Activated naive CD8-positive, alpha-beta T cell treated with anti-CD3 and anti-CD28 coated beads, Interleukin-2, amount 10 ng/mL, durations not matched to agents 7 days and 5 days (primary cell): Measurements from ENCODE around the gene PPM1L. TPM values are rescaled to one million over a fixed set of nuclear protein-coding genes. Genes with fewer than 3 reads are reported as not detected.
"Not testable (repeated sequence)": the region's sequence is repeated elsewhere in the genome, so short reads cannot be mapped to it uniquely, and the experiment has no call there.

Experiments used
- ATAC-seq: fragments of 150-1000 bp; cut with Tn5 transposase; one replicate; pipeline ENCODE4 v1.10.0; 2021; ENCODE audit warnings: low read depth, moderate library complexity
- POLR2A ChIA-PET: fragments of 350-600 bp; sonication (Branson Sonifier 250); formaldehyde crosslinking; loops from one replicate; lab custom pipeline; 2021; ENCODE audit warnings: antibody characterized with exemption; lab: Charles Lee
- DNase-seq: peaks from one replicate; pipeline ENCODE4 v3.0.0; 2021
- H3K27ac Mint-ChIP-seq: one replicate; pipeline ENCODE4 v1.8.0; 2022; ENCODE audit warnings: mild to moderate bottlenecking, mixed read lengths
- H3K27me3 Mint-ChIP-seq: one replicate; pipeline ENCODE4 v1.8.0; 2022; ENCODE audit warnings: mild to moderate bottlenecking, moderate library complexity, mixed read lengths
- H3K36me3 Mint-ChIP-seq: one replicate; pipeline ENCODE4 v1.8.0; 2021; ENCODE audit warnings: mild to moderate bottlenecking, mixed read lengths
- H3K4me1 Mint-ChIP-seq: one replicate; pipeline ENCODE4 v1.8.0; 2021; ENCODE audit warnings: mixed read lengths
- H3K4me3 Mint-ChIP-seq: one replicate; pipeline ENCODE4 v1.8.0; 2022; ENCODE audit warnings: mild to moderate bottlenecking, moderate library complexity, mixed read lengths
- H3K9me3 Mint-ChIP-seq: one replicate; pipeline ENCODE4 v1.8.0; 2021; ENCODE audit warnings: mixed read lengths
- total RNA-seq, 2 experiments: library from RNA; stranded (reverse); gene quantifications; one replicate each; pipeline ENCODE4 v1.2.3, GENCODE V29; 2021

The PPM1L gene
- total RNA-seq, 2 experiments from 2014 or later = 3.8 to 4.6 TPM

GRCh38 chr3:161016417-161017313 lies 260.6 kb downstream of the PPM1L start:
- H3K4me1 Mint-ChIP-seq = no peaks in the 10 kb centered on the region
- peaks cover 19% of the 10 kb centered on the region for H3K36me3 Mint-ChIP-seq
- POLR2A ChIA-PET = no interaction called here
- no peak overlapping the region for H3K4me3 Mint-ChIP-seq
- H3K9me3 Mint-ChIP-seq = peaks cover 16% of the 10 kb centered on the region
- H3K27ac Mint-ChIP-seq = no peak overlapping the region
- ATAC-seq = no peak
- no peak for DNase-seq
- H3K27me3 Mint-ChIP-seq = peaks cover 11% of the 10 kb centered on the region

- H3K27me3 Mint-ChIP-seq = peaks cover 11% of the 10 kb centered on the region
- H3K9me3 Mint-ChIP-seq = peaks cover 16% of the 10 kb centered on the region
- POLR2A ChIA-PET = no interaction called here
- H3K27ac Mint-ChIP-seq = no peak overlapping the region
- ATAC-seq (no peak), DNase-seq (no peak)
- H3K4me1 Mint-ChIP-seq = no peaks in the 10 kb centered on the region
- peaks cover 19% of the 10 kb centered on the region for H3K36me3 Mint-ChIP-seq
- H3K4me3 Mint-ChIP-seq = no peak overlapping the region
Observed at GRCh38 chr3:161017971-161018370, 261.9 kb downstream of the PPM1L start.

- H3K27ac Mint-ChIP-seq = no peak overlapping the region
- H3K27me3 Mint-ChIP-seq = peaks cover 11% of the 10 kb centered on the region
- peaks cover 18% of the 10 kb centered on the region for H3K9me3 Mint-ChIP-seq
- DNase-seq (no peak), ATAC-seq (no peak)
- POLR2A ChIA-PET = no interaction called here
- H3K4me1 Mint-ChIP-seq = no peaks in the 10 kb centered on the region
- peaks cover 18% of the 10 kb centered on the region for H3K36me3 Mint-ChIP-seq
- no peak overlapping the region for H3K4me3 Mint-ChIP-seq
Observed at GRCh38 chr3:161020256-161020655, 264.2 kb downstream of the PPM1L start.

- Mint-ChIP-seq H3K27ac (no peak overlapping the region), H3K27me3 (no peaks in the 10 kb centered on the region), H3K36me3 (peaks cover 22% of the 10 kb centered on the region), H3K4me3 (no peak overlapping the region), H3K9me3 (peaks cover 18% of the 10 kb centered on the region), H3K4me1 (no peaks in the 10 kb centered on the region)
- POLR2A ChIA-PET = no interaction called here
- no peak for DNase-seq
- ATAC-seq = no peak
Observed at GRCh38 chr3:161025911-161026310, 269.9 kb downstream of the PPM1L start.

GRCh38 chr3:161026612-161027510 lies 270.8 kb downstream of the PPM1L start:
- peaks cover 17% of the 10 kb centered on the region for H3K36me3 Mint-ChIP-seq
- ATAC-seq (no peak), DNase-seq (no peak)
- no peaks in the 10 kb centered on the region for H3K27me3 Mint-ChIP-seq
- no peak overlapping the region for H3K4me3 Mint-ChIP-seq
- peaks cover 15% of the 10 kb centered on the region for H3K9me3 Mint-ChIP-seq
- H3K27ac Mint-ChIP-seq = no peak overlapping the region
- no peaks in the 10 kb centered on the region for H3K4me1 Mint-ChIP-seq
- POLR2A ChIA-PET = no interaction called here

GRCh38 chr3:161028555-161029153 lies 272.6 kb downstream of the PPM1L start:
- no peak overlapping the region for H3K4me3 Mint-ChIP-seq
- H3K4me1 Mint-ChIP-seq = peaks cover 2% of the 10 kb centered on the region
- no peak overlapping the region for H3K27ac Mint-ChIP-seq
- peaks cover 15% of the 10 kb centered on the region for H3K9me3 Mint-ChIP-seq
- peaks cover 22% of the 10 kb centered on the region for H3K36me3 Mint-ChIP-seq
- DNase-seq (no peak), ATAC-seq (no peak)
- POLR2A ChIA-PET = no interaction called here
- H3K27me3 Mint-ChIP-seq = no peaks in the 10 kb centered on the region

GRCh38 chr3:161031134-161031533 lies 275.1 kb downstream of the PPM1L start:
- Mint-ChIP-seq H3K4me3 (no peak overlapping the region), H3K27ac (no peak overlapping the region), H3K9me3 (peaks cover 14% of the 10 kb centered on the region), H3K36me3 (peaks cover 39% of the 10 kb centered on the region), H3K4me1 (peaks cover 20% of the 10 kb centered on the region), H3K27me3 (no peaks in the 10 kb centered on the region)
- no peak for ATAC-seq
- POLR2A ChIA-PET = no interaction called here
- DNase-seq = no peak

GRCh38 chr3:161034913-161035550 lies 279.0 kb downstream of the PPM1L start:
- H3K27ac Mint-ChIP-seq = peak overlapping the region; percentile 87
- peaks cover 25% of the 10 kb centered on the region for H3K4me1 Mint-ChIP-seq
- H3K9me3 Mint-ChIP-seq = peaks cover 12% of the 10 kb centered on the region
- peak overlapping the region; percentile 65 for H3K4me3 Mint-ChIP-seq
- not testable (repeated sequence) for H3K27me3 Mint-ChIP-seq
- POLR2A ChIA-PET = interaction anchor here (0.7 to 1.6 kb wide), 5 partner anchors 16 to 316 kb away, joined by 3 to 5 read pairs (median 3); partner anchors contain the start of gene B3GALNT1
- peak; percentile 97 for ATAC-seq
- peaks cover 39% of the 10 kb centered on the region for H3K36me3 Mint-ChIP-seq
- DNase-seq = peak; percentile 32

- DNase-seq (no peak), ATAC-seq (no peak)
- POLR2A ChIA-PET = interaction anchor here (0.7 to 1.6 kb wide), 5 partner anchors 16 to 315 kb away, joined by 3 to 5 read pairs (median 3); partner anchors contain the start of gene B3GALNT1
- Mint-ChIP-seq H3K27me3 (no peaks in the 10 kb centered on the region), H3K36me3 (peaks cover 39% of the 10 kb centered on the region), H3K4me3 (peak overlapping the region; percentile 51), H3K4me1 (peaks cover 26% of the 10 kb centered on the region), H3K9me3 (peaks cover 12% of the 10 kb centered on the region), H3K27ac (peak overlapping the region; percentile 66)
Observed at GRCh38 chr3:161035711-161036110, 279.7 kb downstream of the PPM1L start.

- Mint-ChIP-seq H3K9me3 (peaks cover 6% of the 10 kb centered on the region), H3K27ac (no peak overlapping the region), H3K36me3 (peaks cover 32% of the 10 kb centered on the region), H3K27me3 (peaks cover 2% of the 10 kb centered on the region), H3K4me3 (no peak overlapping the region), H3K4me1 (peaks cover 34% of the 10 kb centered on the region)
- POLR2A ChIA-PET = no interaction called here
- no peak for DNase-seq
- ATAC-seq = no peak
Observed at GRCh38 chr3:161038725-161039124, 282.7 kb downstream of the PPM1L start.

- H3K4me3 Mint-ChIP-seq = no peak overlapping the region
- POLR2A ChIA-PET = no interaction called here
Observed at GRCh38 chr3:161042023-161042501, 286.0 kb downstream of the PPM1L start.

GRCh38 chr3:161043336-161044035 lies 287.5 kb downstream of the PPM1L start:
- ATAC-seq = no peak
- no peak overlapping the region for H3K4me3 Mint-ChIP-seq
- POLR2A ChIA-PET = no interaction called here
- peaks cover 12% of the 10 kb centered on the region for H3K9me3 Mint-ChIP-seq
- H3K4me1 Mint-ChIP-seq = peaks cover 11% of the 10 kb centered on the region
- peaks cover 16% of the 10 kb centered on the region for H3K36me3 Mint-ChIP-seq
- no peak overlapping the region for H3K27ac Mint-ChIP-seq
- no peak for DNase-seq
- H3K27me3 Mint-ChIP-seq = peaks cover 2% of the 10 kb centered on the region

More at GRCh38 chr3:161042023-161042501, 286.0 kb downstream of the PPM1L start:
- DNase-seq (no peak), ATAC-seq (no peak)
- Mint-ChIP-seq H3K36me3 (peaks cover 13% of the 10 kb centered on the region), H3K9me3 (peaks cover 11% of the 10 kb centered on the region), H3K4me1 (peaks cover 11% of the 10 kb centered on the region), H3K27me3 (peaks cover 2% of the 10 kb centered on the region), H3K27ac (no peak overlapping the region)
